ENCODE results near the gene TPRG1.

- TF ChIP-seq CTCF (IDR thresholded peaks at IDR 0.05): no peak
- TF ChIP-seq POLR2A (IDR thresholded peaks at IDR 0.05): no peak
Observed at GRCh38 chr3:189273736-189274135, 102.0 kb downstream of the TPRG1 start.

All from prostate gland (tissue), 2 donors.